ENCODE data around the gene EFCAB11.

DNA sequence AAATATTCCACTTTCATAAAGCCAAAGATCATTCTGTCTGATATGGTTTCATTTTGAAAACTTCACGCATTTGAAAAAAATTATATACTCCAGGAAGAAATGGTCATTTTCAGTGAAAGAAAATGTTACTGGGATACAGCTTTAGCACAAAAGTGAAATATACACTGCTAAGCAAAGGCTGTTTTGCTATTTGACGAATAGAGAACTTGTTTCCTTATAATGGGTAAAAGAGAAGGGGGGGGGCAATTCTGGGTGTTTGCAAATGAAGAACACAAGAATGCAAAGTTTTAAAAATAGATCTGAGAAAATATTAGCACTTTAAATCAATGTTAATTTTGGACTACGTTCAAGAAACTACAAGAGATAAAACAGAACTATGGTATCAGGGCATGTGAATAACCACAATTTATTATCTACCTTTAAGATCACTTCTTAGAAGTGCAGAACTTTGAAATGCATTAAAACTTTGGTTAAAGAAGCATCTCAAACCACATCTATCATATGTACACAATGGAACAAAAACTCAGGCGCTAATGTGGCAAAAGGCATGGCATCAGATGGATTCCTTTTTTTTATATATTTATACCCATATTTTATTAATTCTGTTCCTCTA lies 51.1 kb downstream of the EFCAB11 start:
- TF ChIP-seq, protein P1, sequence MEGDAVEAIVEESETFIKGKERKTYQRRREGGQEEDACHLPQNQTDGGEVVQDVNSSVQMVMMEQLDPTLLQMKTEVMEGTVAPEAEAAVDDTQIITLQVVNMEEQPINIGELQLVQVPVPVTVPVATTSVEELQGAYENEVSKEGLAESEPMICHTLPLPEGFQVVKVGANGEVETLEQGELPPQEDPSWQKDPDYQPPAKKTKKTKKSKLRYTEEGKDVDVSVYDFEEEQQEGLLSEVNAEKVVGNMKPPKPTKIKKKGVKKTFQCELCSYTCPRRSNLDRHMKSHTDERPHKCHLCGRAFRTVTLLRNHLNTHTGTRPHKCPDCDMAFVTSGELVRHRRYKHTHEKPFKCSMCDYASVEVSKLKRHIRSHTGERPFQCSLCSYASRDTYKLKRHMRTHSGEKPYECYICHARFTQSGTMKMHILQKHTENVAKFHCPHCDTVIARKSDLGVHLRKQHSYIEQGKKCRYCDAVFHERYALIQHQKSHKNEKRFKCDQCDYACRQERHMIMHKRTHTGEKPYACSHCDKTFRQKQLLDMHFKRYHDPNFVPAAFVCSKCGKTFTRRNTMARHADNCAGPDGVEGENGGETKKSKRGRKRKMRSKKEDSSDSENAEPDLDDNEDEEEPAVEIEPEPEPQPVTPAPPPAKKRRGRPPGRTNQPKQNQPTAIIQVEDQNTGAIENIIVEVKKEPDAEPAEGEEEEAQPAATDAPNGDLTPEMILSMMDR (IDR thresholded peaks at IDR 0.05): no peak
- TF ChIP-seq EZH2 (IDR thresholded peaks at IDR 0.05; ENCODE audit: borderline replicate concordance, insufficient read depth, low read depth, low read length, poor library complexity, severe bottlenecking): no peak

Data from B cell (primary cell).